Limb (tissue), 2 donors: ENCODE data around the gene SERINC5.
"Not testable (repeated sequence)": the region's sequence is repeated elsewhere in the genome, so short reads cannot be mapped to it uniquely, and the experiment has no call there.

Experiments
- DNase-seq, 2 donors: peaks; one replicate each; pipeline ENCODE4 v3.0.0-alpha.2; 2016; ENCODE audit errors: extremely low spot score in 2 of 2

Gene SERINC5

GRCh38 chr5:80255811-80256712 lies at the start of gene SERINC5:
Gene SERINC5, minus strand, starts transcription at chr5:80256048. Its CDS starts 126 bp downstream, at chr5:80255922.
- DNase-seq: peak; percentile 78 to 93

- DNase-seq: no peak
Measured at GRCh38 chr5:80302636-80303035, 46.8 kb upstream of the SERINC5 start.

GRCh38 chr5:80301342-80301741 lies 45.5 kb upstream of the SERINC5 start:
- DNase-seq: not testable (repeated sequence)

GRCh38 chr5:80300796-80301195 lies 44.9 kb upstream of the SERINC5 start:
- not testable (repeated sequence) for DNase-seq

- DNase-seq: no peak
Measured at GRCh38 chr5:80300125-80300524, 44.3 kb upstream of the SERINC5 start.

GRCh38 chr5:80299601-80300000 lies 43.8 kb upstream of the SERINC5 start:
- no peak for DNase-seq

- DNase-seq: no peak
Measured at GRCh38 chr5:80296121-80296520, 40.3 kb upstream of the SERINC5 start.

- no peak for DNase-seq
Measured at GRCh38 chr5:80291761-80292160, 35.9 kb upstream of the SERINC5 start.

- no peak for DNase-seq
Measured at GRCh38 chr5:80289320-80289719, 33.5 kb upstream of the SERINC5 start.

GRCh38 chr5:80288177-80288576 lies 32.3 kb upstream of the SERINC5 start:
- no peak for DNase-seq

GRCh38 chr5:80284720-80285119 lies 28.9 kb upstream of the SERINC5 start:
- no peak for DNase-seq

- DNase-seq: no peak
Measured at GRCh38 chr5:80283360-80283759, 27.5 kb upstream of the SERINC5 start.

- DNase-seq: no peak
Measured at GRCh38 chr5:80282054-80282453, 26.2 kb upstream of the SERINC5 start.

GRCh38 chr5:80277191-80277590 lies 21.3 kb upstream of the SERINC5 start:
- no peak for DNase-seq

GRCh38 chr5:80276186-80276585 lies 20.3 kb upstream of the SERINC5 start:
- no peak for DNase-seq

- peak in 1 of 2 donors; percentile 18 for DNase-seq
Measured at GRCh38 chr5:80275347-80275746, 19.5 kb upstream of the SERINC5 start.

GRCh38 chr5:80270543-80270942 lies 14.7 kb upstream of the SERINC5 start:
- DNase-seq: not testable (repeated sequence)

- DNase-seq: no peak
Measured at GRCh38 chr5:80269991-80270438, 14.2 kb upstream of the SERINC5 start.

GRCh38 chr5:80268916-80269315 lies 13.1 kb upstream of the SERINC5 start:
- DNase-seq: no peak

- no peak for DNase-seq
Measured at GRCh38 chr5:80266566-80266965, 10.7 kb upstream of the SERINC5 start.

GRCh38 chr5:80260461-80260860 lies 4.6 kb upstream of the SERINC5 start:
- DNase-seq: no peak

- DNase-seq: no peak
Measured at GRCh38 chr5:80259511-80260203, 3.8 kb upstream of the SERINC5 start.

- DNase-seq: peak in 1 of 2 donors; percentile 61
Measured at GRCh38 chr5:80255431-80255810, 427 bp downstream of the SERINC5 start.
